ENCODE data around the gene PTP4A1.

Gene PTP4A1

GRCh38 chr6:63530991-63531390 lies 41.3 kb upstream of the PTP4A1 start:
- no peak overlapping the region for H3K27ac ChIP-seq
- H3K36me3 ChIP-seq (ENCODE audit: insufficient read depth, low read length): no peaks in the 10 kb centered on the region
- H3K9ac ChIP-seq (ENCODE audit: insufficient read length): no peak overlapping the region
- no peak overlapping the region for H3K4me3 ChIP-seq
- no peaks in the 10 kb centered on the region for H3K9me3 ChIP-seq (ENCODE audit: low read depth, low read length)
- TF ChIP-seq FOXP2 (optimal IDR thresholded peaks at IDR 0.05; ENCODE audit: control extremely low read depth, extremely low read length, insufficient read depth) (no peak), POLR2AphosphoS5 (IDR thresholded peaks at IDR 0.05; ENCODE audit: borderline replicate concordance, low read depth, low read length) (no peak), EZH2 (IDR thresholded peaks at IDR 0.05) (no peak)
- no peak for DNase-seq (ENCODE audit: low read depth, low spot score)

- DNase-seq (ENCODE audit: low read depth, low spot score): no peak
- Histone ChIP-seq H3K9ac (ENCODE audit: insufficient read length) (no peak overlapping the region), H3K4me3 (no peak overlapping the region), H3K27ac (no peak overlapping the region), H3K9me3 (ENCODE audit: low read depth, low read length) (no peaks in the 10 kb centered on the region), H3K36me3 (ENCODE audit: insufficient read depth, low read length) (no peaks in the 10 kb centered on the region)
- no peak for TF ChIP-seq EZH2 (IDR thresholded peaks at IDR 0.05)
- no peak for TF ChIP-seq POLR2AphosphoS5 (IDR thresholded peaks at IDR 0.05; ENCODE audit: borderline replicate concordance, low read depth, low read length)
- TF ChIP-seq FOXP2 (optimal IDR thresholded peaks at IDR 0.05; ENCODE audit: control extremely low read depth, extremely low read length, insufficient read depth): no peak
Observed at GRCh38 chr6:63533026-63533425, 39.3 kb upstream of the PTP4A1 start.

- no peak for DNase-seq (ENCODE audit: low read depth, low spot score)
- no peak for TF ChIP-seq EZH2 (IDR thresholded peaks at IDR 0.05)
- TF ChIP-seq FOXP2 (optimal IDR thresholded peaks at IDR 0.05; ENCODE audit: control extremely low read depth, extremely low read length, insufficient read depth): no peak
- TF ChIP-seq POLR2AphosphoS5 (IDR thresholded peaks at IDR 0.05; ENCODE audit: borderline replicate concordance, low read depth, low read length): no peak
- Histone ChIP-seq H3K27ac (no peak overlapping the region), H3K4me3 (no peak overlapping the region), H3K9ac (ENCODE audit: insufficient read length) (no peak overlapping the region), H3K36me3 (ENCODE audit: insufficient read depth, low read length) (no peaks in the 10 kb centered on the region), H3K9me3 (ENCODE audit: low read depth, low read length) (no peaks in the 10 kb centered on the region)
Observed at GRCh38 chr6:63533952-63534351, 38.3 kb upstream of the PTP4A1 start.

GRCh38 chr6:63537201-63537958 lies 34.9 kb upstream of the PTP4A1 start:
- H3K4me3 ChIP-seq: no peak overlapping the region
- no peaks in the 10 kb centered on the region for H3K9me3 ChIP-seq (ENCODE audit: low read depth, low read length)
- no peak for DNase-seq (ENCODE audit: low read depth, low spot score)
- no peaks in the 10 kb centered on the region for H3K36me3 ChIP-seq (ENCODE audit: insufficient read depth, low read length)
- no peak for TF ChIP-seq POLR2AphosphoS5 (IDR thresholded peaks at IDR 0.05; ENCODE audit: borderline replicate concordance, low read depth, low read length)
- no peak for TF ChIP-seq EZH2 (IDR thresholded peaks at IDR 0.05)
- no peak for TF ChIP-seq FOXP2 (optimal IDR thresholded peaks at IDR 0.05; ENCODE audit: control extremely low read depth, extremely low read length, insufficient read depth)
- H3K9ac ChIP-seq (ENCODE audit: insufficient read length): no peak overlapping the region
- H3K27ac ChIP-seq: no peak overlapping the region

- DNase-seq (ENCODE audit: low read depth, low spot score): no peak
- H3K9me3 ChIP-seq (ENCODE audit: low read depth, low read length): no peaks in the 10 kb centered on the region
- H3K9ac ChIP-seq (ENCODE audit: insufficient read length): no peak overlapping the region
- no peak overlapping the region for H3K27ac ChIP-seq
- TF ChIP-seq EZH2 (IDR thresholded peaks at IDR 0.05): no peak
- H3K4me3 ChIP-seq: no peak overlapping the region
- H3K36me3 ChIP-seq (ENCODE audit: insufficient read depth, low read length): no peaks in the 10 kb centered on the region
Observed at GRCh38 chr6:63537959-63538300, 34.4 kb upstream of the PTP4A1 start.

GRCh38 chr6:63538550-63538949 lies 33.7 kb upstream of the PTP4A1 start:
- no peak overlapping the region for H3K27ac ChIP-seq
- DNase-seq (ENCODE audit: low read depth, low spot score): no peak

GRCh38 chr6:63543001-63543400 lies 29.3 kb upstream of the PTP4A1 start:
- no peak overlapping the region for H3K27ac ChIP-seq
- no peak for DNase-seq (ENCODE audit: low read depth, low spot score)
- H3K9ac ChIP-seq (ENCODE audit: insufficient read length): no peak overlapping the region
- no peaks in the 10 kb centered on the region for H3K36me3 ChIP-seq (ENCODE audit: insufficient read depth, low read length)
- H3K9me3 ChIP-seq (ENCODE audit: low read depth, low read length): no peaks in the 10 kb centered on the region
- TF ChIP-seq FOXP2 (optimal IDR thresholded peaks at IDR 0.05; ENCODE audit: control extremely low read depth, extremely low read length, insufficient read depth): no peak
- TF ChIP-seq POLR2AphosphoS5 (IDR thresholded peaks at IDR 0.05; ENCODE audit: borderline replicate concordance, low read depth, low read length): no peak
- TF ChIP-seq EZH2 (IDR thresholded peaks at IDR 0.05): no peak
- no peak overlapping the region for H3K4me3 ChIP-seq

More at GRCh38 chr6:63538550-63538949, 33.7 kb upstream of the PTP4A1 start:
- Histone ChIP-seq H3K9ac (ENCODE audit: insufficient read length) (no peak overlapping the region), H3K4me3 (no peak overlapping the region), H3K9me3 (ENCODE audit: low read depth, low read length) (no peaks in the 10 kb centered on the region), H3K36me3 (ENCODE audit: insufficient read depth, low read length) (no peaks in the 10 kb centered on the region)
- no peak for TF ChIP-seq FOXP2 (optimal IDR thresholded peaks at IDR 0.05; ENCODE audit: control extremely low read depth, extremely low read length, insufficient read depth)

GRCh38 chr6:63543982-63544381 lies 28.3 kb upstream of the PTP4A1 start:
- no peak overlapping the region for H3K9ac ChIP-seq (ENCODE audit: insufficient read length)
- H3K27ac ChIP-seq: no peak overlapping the region
- TF ChIP-seq POLR2AphosphoS5 (IDR thresholded peaks at IDR 0.05; ENCODE audit: borderline replicate concordance, low read depth, low read length) (no peak), EZH2 (IDR thresholded peaks at IDR 0.05) (no peak), FOXP2 (optimal IDR thresholded peaks at IDR 0.05; ENCODE audit: control extremely low read depth, extremely low read length, insufficient read depth) (no peak)
- no peak overlapping the region for H3K4me3 ChIP-seq
- DNase-seq (ENCODE audit: low read depth, low spot score): no peak
- H3K36me3 ChIP-seq (ENCODE audit: insufficient read depth, low read length): no peaks in the 10 kb centered on the region
- no peaks in the 10 kb centered on the region for H3K9me3 ChIP-seq (ENCODE audit: low read depth, low read length)

- no peak overlapping the region for H3K27ac ChIP-seq
- TF ChIP-seq EZH2 (IDR thresholded peaks at IDR 0.05) (no peak), POLR2AphosphoS5 (IDR thresholded peaks at IDR 0.05; ENCODE audit: borderline replicate concordance, low read depth, low read length) (no peak), FOXP2 (optimal IDR thresholded peaks at IDR 0.05; ENCODE audit: control extremely low read depth, extremely low read length, insufficient read depth) (no peak)
- H3K4me3 ChIP-seq: no peak overlapping the region
Observed at GRCh38 chr6:63546236-63546635, 26.0 kb upstream of the PTP4A1 start.

More at GRCh38 chr6:63546236-63546635, 26.0 kb upstream of the PTP4A1 start:
- H3K36me3 ChIP-seq (ENCODE audit: insufficient read depth, low read length): no peaks in the 10 kb centered on the region
- H3K9ac ChIP-seq (ENCODE audit: insufficient read length): no peak overlapping the region
- no peaks in the 10 kb centered on the region for H3K9me3 ChIP-seq (ENCODE audit: low read depth, low read length)
- DNase-seq (ENCODE audit: low read depth, low spot score): no peak
